Measurements from ENCODE around the gene PIAS1. TPM values are rescaled to one million over a fixed set of nuclear protein-coding genes. Genes with fewer than 3 reads are reported as not detected.

PIAS1 gene
- total and polyA plus RNA-seq, 2 donors (not counting 3 experiments of a cell fraction or from before 2014, with no cell fraction given), result 23.7 to 24.2 TPM

GRCh38 chr15:68232449-68232848 lies 178.3 kb downstream of the PIAS1 start:
- POLR2A ChIA-PET, result no interaction called here
- no TSS peak for BruUV-seq (replicated peaks)
- dilution Hi-C loops (cut with MboI; ENCODE audit: extremely low pct_ligation_motif_present, low sequenced_read_pairs), result no loop called here

More at GRCh38 chr15:68232449-68232848, 178.3 kb downstream of the PIAS1 start:
- Histone ChIP-seq H2AFZ (ENCODE audit: low read depth, low read length) (no peak overlapping the region), H3K9ac (replicated peaks; ENCODE audit: extremely low read depth, insufficient read depth, low read length) (no peak overlapping the region), H3K9me1 (replicated peaks; ENCODE audit: control insufficient read depth, extremely low read depth, insufficient read depth, low read length) (no peaks in the 10 kb centered on the region), H3K4me1 (ENCODE audit: control insufficient read depth, extremely low read depth, insufficient read depth, low read length) (peaks cover 15% of the 10 kb centered on the region), H3K9me3 (replicated peaks; ENCODE audit: control insufficient read depth, insufficient read depth, low read length) (no peaks in the 10 kb centered on the region), H4K20me1 (replicated peaks; ENCODE audit: control insufficient read depth, extremely low read depth, insufficient read depth, low read length) (no peaks in the 10 kb centered on the region), H3K27me3 (ENCODE audit: control insufficient read depth in 2 of 2, insufficient read depth in 2 of 2, low read length in 2 of 2) (no peaks in the 10 kb centered on the region), H3K4me3 (replicated peaks in 1 of 3; ENCODE audit: insufficient read depth in 1 of 3, low read depth in 1 of 3, low read length in 3 of 3) (no peak overlapping the region), H3K27ac (ENCODE audit: insufficient read depth, low read depth, low read length) (no peak overlapping the region), H3K36me3 (ENCODE audit: control insufficient read depth in 2 of 2, extremely low read depth in 1 of 2, insufficient read depth in 2 of 2, low read length in 2 of 2) (no peaks in the 10 kb centered on the region), H3K4me2 (ENCODE audit: insufficient read depth, low read length) (no peak overlapping the region), H3K79me2 (ENCODE audit: control insufficient read depth, insufficient read depth, low read length) (peaks cover 17% of the 10 kb centered on the region)
- CTCF ChIA-PET, result interaction anchor here (0.6 kb wide), 1 partner anchor 19 kb away, joined by 3 read pairs; no protein-coding TSS in a partner anchor
- TF ChIP-seq GATA2 (IDR thresholded peaks at IDR 0.05; ENCODE audit: insufficient read depth, insufficient read length, low read depth, low read length) (no peak), POLR2AphosphoS5 (IDR thresholded peaks at IDR 0.05; ENCODE audit: insufficient read depth, low read depth, low read length) (no peak), MYC (IDR thresholded peaks at IDR 0.05; ENCODE audit: low read depth, low read length) (no peak), FOS (IDR thresholded peaks at IDR 0.05; ENCODE audit: borderline replicate concordance, insufficient read depth, low read length) (no peak), CTCF (IDR thresholded peaks at IDR 0.05; ENCODE audit: extremely low read depth in 1 of 2, insufficient read depth in 1 of 2, low read depth in 1 of 2, low read length in 2 of 2) (no peak), JUN (IDR thresholded peaks at IDR 0.05; ENCODE audit: borderline replicate concordance, insufficient read depth, insufficient read length, low read depth) (no peak), MAX (IDR thresholded peaks at IDR 0.05; ENCODE audit: insufficient read depth, insufficient read length) (no peak), POLR2A (IDR thresholded peaks at IDR 0.05; ENCODE audit: low read depth, low read length) (no peak), EZH2 (IDR thresholded peaks at IDR 0.05; ENCODE audit: borderline replicate concordance, low read depth, low read length, severe bottlenecking) (no peak)
- FAIRE-seq (no peak), DNase-seq (ENCODE audit: low read depth, low spot score) (no peak)
- intact Hi-C loops (cut with micrococcal nuclease), result no loop called here

Measured in endothelial cell of umbilical vein (primary cell).